H1 (cell line): ENCODE results near the gene SLC7A8. TPM values are rescaled to one million over a fixed set of nuclear protein-coding genes. Genes with fewer than 3 reads are reported as not detected.

Experiments
- SAP30 ChIP-seq: fragments of 300-600 bp; sonication (generic); IDR thresholded peaks from 2 replicates; pipeline ENCODE4 v1.7.1; 2012; ENCODE audit warnings: low read length, moderate library complexity, mild to moderate bottlenecking, inconsistent platforms; ENCODE audit not compliant: insufficient read depth, insufficient replicate concordance
- polyA plus RNA-seq, 7 experiments: library from polyadenylated mRNA; depleted of rRNA in 3 of 7; stranded (reverse) in 5 of 7; unstranded in 2 of 7; fragments of >200 nt in 5 of 7; fragments of 200-250 nt in 2 of 7; gene quantifications; 1 replicate in 5 of 7; 2 replicates in 1 of 7; 4 replicates in 1 of 7; pipeline versions ENCODE4 v1.2.1 to v1.2.3, GENCODE V29; 2011 to 2013; ENCODE audit warnings: missing spikeins in 2 of 7, mixed read lengths in 2 of 7
- total RNA-seq: library from RNA; stranded (reverse); fragmentation: NEBNext Ultra II Directional; extraction: Animal tissue kit (Norgen Biotek cat#: 25700); gene quantifications from 2 replicates; pipeline ENCODE4 v1.2.1, GENCODE V29; 2021

The SLC7A8 gene
- total and polyA plus RNA-seq, 2 of the 8 experiments (the other 6 are each of a cell fraction or from before 2014, with no cell fraction given): 182 to 204 TPM

GRCh38 chr14:23094666-23095195 is 88.7 kb downstream of the SLC7A8 start, which contains the start of gene ACIN1 (continued):
- peak; percentile 4 for TF ChIP-seq SAP30
- TF ChIP-seq, all 59 proteins: peak for 20
